NCI-H1694 treated with DMSO at 0.1 percent for 48 hours (cell line): ENCODE measurements around the gene ADAM12.
"Not testable (repeated sequence)": the region's sequence is repeated elsewhere in the genome, so short reads cannot be mapped to it uniquely, and the experiment has no call there.

Experiments
- DNase-seq: peaks from one replicate; lab custom pipeline; 2025; lab: John Stamatoyannopoulos, UW

The ADAM12 gene

GRCh38 chr10:125976960-125977605, 411.2 kb downstream of the ADAM12 start:
- DNase-seq = no peak

- DNase-seq = not testable (repeated sequence)
These were observed 418.1 kb downstream of the ADAM12 start for GRCh38 chr10:125970077-125970630.

- DNase-seq = no peak
These were observed 420.7 kb downstream of the ADAM12 start for GRCh38 chr10:125967533-125967932.

DNA sequence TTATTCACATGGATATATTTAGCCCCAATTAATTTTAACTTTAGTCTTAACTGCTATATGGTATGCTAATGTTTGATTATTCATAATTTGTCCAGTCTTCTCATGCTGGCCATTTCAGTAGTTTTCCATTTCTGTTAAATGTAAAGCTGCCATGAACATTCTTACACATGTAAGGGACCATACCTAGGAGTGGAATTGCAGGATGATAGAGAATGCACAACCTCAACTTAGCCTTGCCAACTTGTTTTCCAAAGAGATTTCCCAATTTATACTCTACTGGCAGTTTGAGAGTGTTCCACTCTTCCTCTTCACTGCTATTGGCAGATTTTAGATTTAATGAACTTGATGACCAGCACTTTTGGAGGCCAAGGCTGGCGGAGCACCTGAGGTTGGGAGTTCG, 423.7 kb downstream of the ADAM12 start:
- DNase-seq = no peak
